NCI-H2171 (cell line): ENCODE measurements around the gene EFCC1.
"Not testable (repeated sequence)": the region's sequence is repeated elsewhere in the genome, so short reads cannot be mapped to it uniquely, and the experiment has no call there.

Experiments used
- DNase-seq: peaks from one replicate; lab custom pipeline; 2025; lab: John Stamatoyannopoulos, UW

Gene EFCC1

GRCh38 chr3:129056451-129057173 lies 55.5 kb downstream of the EFCC1 start:
- no peak for DNase-seq

GRCh38 chr3:129057249-129057648 lies 56.1 kb downstream of the EFCC1 start:
- no peak for DNase-seq

GRCh38 chr3:129058441-129059200 lies 57.5 kb downstream of the EFCC1 start:
- peak; percentile 71 for DNase-seq

- no peak for DNase-seq
Observed at GRCh38 chr3:129059311-129059958, 58.3 kb downstream of the EFCC1 start.

GRCh38 chr3:129060276-129061022 lies 59.3 kb downstream of the EFCC1 start, which contains the start of gene GP9:
Gene GP9, plus strand, starts transcription at chr3:129060779. Its CDS starts 961 bp downstream, at chr3:129061740.
- no peak for DNase-seq

- DNase-seq: peak; percentile 58
Observed at GRCh38 chr3:129061023-129061887, 60.2 kb downstream of the EFCC1 start.

GRCh38 chr3:129061888-129062834 lies 61.1 kb downstream of the EFCC1 start:
- DNase-seq: no peak

GRCh38 chr3:129063091-129063640 lies 62.1 kb downstream of the EFCC1 start:
- no peak for DNase-seq

- peak; percentile 82 for DNase-seq
Observed at GRCh38 chr3:129063841-129064482, 62.9 kb downstream of the EFCC1 start.

- no peak for DNase-seq
Observed at GRCh38 chr3:129065016-129065719, 64.1 kb downstream of the EFCC1 start.

- no peak for DNase-seq
Observed at GRCh38 chr3:129065720-129066073, 64.6 kb downstream of the EFCC1 start.

- not testable (repeated sequence) for DNase-seq
Observed at GRCh38 chr3:129067719-129068118, 66.6 kb downstream of the EFCC1 start.

- no peak for DNase-seq
Observed at GRCh38 chr3:129068291-129068886, 67.3 kb downstream of the EFCC1 start.

GRCh38 chr3:129069313-129070085 lies 68.4 kb downstream of the EFCC1 start:
- not testable (repeated sequence) for DNase-seq

- DNase-seq: no peak
Observed at GRCh38 chr3:129070086-129070885, 69.2 kb downstream of the EFCC1 start.

- no peak for DNase-seq
Observed at GRCh38 chr3:129077222-129077621, 76.1 kb downstream of the EFCC1 start.
